GM23338 (cell line): ENCODE data around the gene CYTH1. TPM values are rescaled to one million over a fixed set of nuclear protein-coding genes. Genes with fewer than 3 reads are reported as not detected.

ENCODE experiments used
- ATAC-seq: fragments of 200-7000 bp; cut with Tn5 transposase; 3 replicates; pipeline ENCODE4 v1.9.1; 2020
- DNase-seq: peaks from one replicate; pipeline ENCODE4 v3.0.0-alpha.2; 2015; ENCODE audit warnings: low spot score
- H2AFZ ChIP-seq: fragments of 200-600 bp; sonication (generic); 2 replicates; pipeline ENCODE4 v1.8.0; 2016; ENCODE audit warnings: antibody characterized with exemption, mild to moderate bottlenecking, moderate library complexity
- H3F3A ChIP-seq: fragments of 200-600 bp; sonication (generic); replicated peaks from 2 replicates; pipeline ENCODE4 v1.8.0; 2017; ENCODE audit warnings: antibody characterized with exemption, mixed run types, low read depth
- H3K27ac ChIP-seq: fragments of 200-600 bp; sonication (generic); 2 replicates; pipeline ENCODE4 v1.6.1; 2016; ENCODE audit warnings: low read depth
- H3K27me3 ChIP-seq: fragments of 200-600 bp; sonication (generic); 2 replicates; pipeline ENCODE4 v1.8.0; 2016; ENCODE audit warnings: mild to moderate bottlenecking, mixed run types, moderate library complexity; ENCODE audit not compliant: insufficient read depth
- H3K36me3 ChIP-seq: fragments of 200-600 bp; sonication (generic); 2 replicates; pipeline ENCODE4 v1.8.0; 2016; ENCODE audit warnings: mild to moderate bottlenecking; ENCODE audit not compliant: insufficient read depth
- H3K4me1 ChIP-seq: fragments of 200-600 bp; sonication (generic); 2 replicates; pipeline ENCODE4 v1.8.0; 2016; ENCODE audit warnings: mild to moderate bottlenecking, moderate library complexity; ENCODE audit not compliant: insufficient read depth
- H3K4me2 ChIP-seq: fragments of 200-600 bp; sonication (generic); 2 replicates; pipeline ENCODE4 v1.7.1; 2017; ENCODE audit warnings: mixed run types
- H3K4me3 ChIP-seq: fragments of 200-600 bp; sonication (generic); 2 replicates; pipeline ENCODE4 v1.6.1; 2016; ENCODE audit warnings: mixed run types
- H3K79me2 ChIP-seq: fragments of 200-600 bp; sonication (generic); replicated peaks from 2 replicates; pipeline ENCODE4 v1.8.0; 2017; ENCODE audit warnings: mild to moderate bottlenecking; ENCODE audit not compliant: insufficient read depth
- H3K9me2 ChIP-seq: fragments of 200-600 bp; sonication (generic); 2 replicates; pipeline ENCODE4 v1.8.0; 2017; ENCODE audit not compliant: insufficient read depth
- H4K20me1 ChIP-seq: fragments of 200-600 bp; sonication (generic); replicated peaks from 2 replicates; pipeline ENCODE4 v1.8.0; 2017; ENCODE audit warnings: mild to moderate bottlenecking; ENCODE audit not compliant: insufficient read depth
- H3K27ac Mint-ChIP-seq: 2 replicates; pipeline ENCODE4 v1.8.0; 2020; ENCODE audit warnings: inconsistent platforms, mild to moderate bottlenecking, moderate library complexity, mixed read lengths
- H3K27me3 Mint-ChIP-seq: 3 replicates; pipeline ENCODE4 v1.8.0; 2022; ENCODE audit warnings: low read depth, mild to moderate bottlenecking, moderate library complexity, mixed read lengths, inconsistent platforms; ENCODE audit not compliant: insufficient read depth, poor library complexity
- H3K36me3 Mint-ChIP-seq: 3 replicates; pipeline ENCODE4 v1.8.0; 2021; ENCODE audit warnings: low read depth, mild to moderate bottlenecking, inconsistent platforms, moderate library complexity, mixed read lengths
- H3K4me1 Mint-ChIP-seq: 3 replicates; pipeline ENCODE4 v1.8.0; 2020; ENCODE audit warnings: mild to moderate bottlenecking, inconsistent platforms, mixed read lengths
- H3K4me3 Mint-ChIP-seq: 3 replicates; pipeline ENCODE4 v1.8.0; 2021; ENCODE audit warnings: moderate library complexity, mild to moderate bottlenecking, inconsistent platforms, mixed read lengths
- H3K9me3 Mint-ChIP-seq: 3 replicates; pipeline ENCODE4 v1.8.0; 2020; ENCODE audit warnings: moderate library complexity, mild to moderate bottlenecking, inconsistent platforms, mixed read lengths
- CREB1 ChIP-seq: fragments of 250-450 bp; sonication (Bioruptor Pico); IDR thresholded peaks from 2 replicates; pipeline ENCODE4 v1.5.0; 2020; ENCODE audit warnings: low read depth, mild to moderate bottlenecking, moderate library complexity
- ETS1 ChIP-seq: IDR thresholded peaks from 2 replicates; pipeline ENCODE4 v1.6.1; 2016; ENCODE audit warnings: antibody characterized with exemption
- EZH2 ChIP-seq: fragments of 200-600 bp; sonication (generic); IDR thresholded peaks from one replicate; pipeline ENCODE4 v1.8.0; 2017; ENCODE audit warnings: antibody characterized with exemption, mild to moderate bottlenecking, low read depth; ENCODE audit not compliant: unreplicated experiment
- EZH2phosphoT487 ChIP-seq: fragments of 200-600 bp; sonication (generic); IDR thresholded peaks from one replicate; pipeline ENCODE4 v1.8.1; 2018; ENCODE audit warnings: antibody characterized with exemption; ENCODE audit not compliant: unreplicated experiment
- JUNB ChIP-seq: IDR thresholded peaks from one replicate; pipeline ENCODE4 v1.6.1; 2016; ENCODE audit warnings: antibody characterized with exemption; ENCODE audit not compliant: unreplicated experiment
- NANOG ChIP-seq: IDR thresholded peaks from 2 replicates; pipeline ENCODE4 v1.6.1; 2016; ENCODE audit warnings: antibody characterized with exemption, borderline replicate concordance
- POLR2AphosphoS5 ChIP-seq: IDR thresholded peaks from 2 replicates; pipeline ENCODE4 v1.6.1; 2016; ENCODE audit warnings: antibody characterized with exemption, low read depth
- REST ChIP-seq: IDR thresholded peaks from one replicate; pipeline ENCODE4 v1.6.1; 2018; ENCODE audit warnings: antibody characterized with exemption; ENCODE audit not compliant: unreplicated experiment
- STAT1 ChIP-seq: IDR thresholded peaks from one replicate; pipeline ENCODE4 v1.6.1; 2016; ENCODE audit warnings: antibody characterized with exemption; ENCODE audit not compliant: unreplicated experiment
- ZNF114 ChIP-seq: fragments of 250-450 bp; sonication (Bioruptor Pico); IDR thresholded peaks from 2 replicates; pipeline ENCODE4 v1.5.0; 2020; ENCODE audit warnings: mild to moderate bottlenecking, moderate library complexity
- ZNF331 ChIP-seq: fragments of 250-450 bp; sonication (Bioruptor Pico); IDR thresholded peaks from 2 replicates; pipeline ENCODE4 v1.5.0; 2020; ENCODE audit warnings: low read depth, mild to moderate bottlenecking, moderate library complexity
- ZNF462 ChIP-seq: fragments of 250-450 bp; sonication (Bioruptor Pico); IDR thresholded peaks from 2 replicates; pipeline ENCODE4 v1.5.0; 2020; ENCODE audit warnings: mild to moderate bottlenecking, moderate library complexity
- polyA plus RNA-seq: library from polyadenylated mRNA; unstranded; fragments of >200 nt; fragmentation: Nextera tagmentation; extraction: Ambion mirVana; gene quantifications from 2 replicates; pipeline ENCODE4 v1.2.1, GENCODE V29; 2016
- total RNA-seq: library from RNA; depleted of rRNA; stranded (reverse); fragments of >200 nt; shearing (Covaris generic); gene quantifications from 2 replicates; pipeline ENCODE4 v1.2.3, GENCODE V29; 2014
- TF ChIP-seq, protein P1 (sequence below), 2 experiments: fragments of 200-600 bp in 1 of 2; sonication (generic) in 1 of 2; conservative IDR thresholded peaks; 2 replicates each; pipeline versions ENCODE4 v1.5.1 to v1.6.1; 2016 to 2017; ENCODE audit warnings: antibody characterized with exemption in 2 of 2, low read depth in 2 of 2, mild to moderate bottlenecking in 2 of 2, moderate library complexity in 1 of 2

The CYTH1 gene
- total and polyA plus RNA-seq, 2 experiments from 2014 or later = 13.8 to 14.5 TPM

- H2AFZ ChIP-seq = no peak overlapping the region
- H3K27ac ChIP-seq = no peak overlapping the region
- DNase-seq (no peak), ATAC-seq (no peak)
- no peaks in the 10 kb centered on the region for H3K4me1 ChIP-seq
- Mint-ChIP-seq H3K9me3 (no peaks in the 10 kb centered on the region), H3K27ac (no peak overlapping the region), H3K36me3 (peaks cover 83% of the 10 kb centered on the region), H3K4me3 (no peak overlapping the region), H3K4me1 (no peaks in the 10 kb centered on the region), H3K27me3 (peaks cover 6% of the 10 kb centered on the region)
- TF ChIP-seq NANOG (no peak), REST (no peak), ZNF462 (CRISPR knock-in tag) (no peak), EZH2 (no peak), STAT1 (no peak), EZH2phosphoT487 (no peak), POLR2AphosphoS5 (no peak), ZNF331 (no peak), ZNF114 (CRISPR knock-in tag) (no peak), JUNB (no peak), CREB1 (no peak), ETS1 (no peak)
- TF ChIP-seq, protein P1, sequence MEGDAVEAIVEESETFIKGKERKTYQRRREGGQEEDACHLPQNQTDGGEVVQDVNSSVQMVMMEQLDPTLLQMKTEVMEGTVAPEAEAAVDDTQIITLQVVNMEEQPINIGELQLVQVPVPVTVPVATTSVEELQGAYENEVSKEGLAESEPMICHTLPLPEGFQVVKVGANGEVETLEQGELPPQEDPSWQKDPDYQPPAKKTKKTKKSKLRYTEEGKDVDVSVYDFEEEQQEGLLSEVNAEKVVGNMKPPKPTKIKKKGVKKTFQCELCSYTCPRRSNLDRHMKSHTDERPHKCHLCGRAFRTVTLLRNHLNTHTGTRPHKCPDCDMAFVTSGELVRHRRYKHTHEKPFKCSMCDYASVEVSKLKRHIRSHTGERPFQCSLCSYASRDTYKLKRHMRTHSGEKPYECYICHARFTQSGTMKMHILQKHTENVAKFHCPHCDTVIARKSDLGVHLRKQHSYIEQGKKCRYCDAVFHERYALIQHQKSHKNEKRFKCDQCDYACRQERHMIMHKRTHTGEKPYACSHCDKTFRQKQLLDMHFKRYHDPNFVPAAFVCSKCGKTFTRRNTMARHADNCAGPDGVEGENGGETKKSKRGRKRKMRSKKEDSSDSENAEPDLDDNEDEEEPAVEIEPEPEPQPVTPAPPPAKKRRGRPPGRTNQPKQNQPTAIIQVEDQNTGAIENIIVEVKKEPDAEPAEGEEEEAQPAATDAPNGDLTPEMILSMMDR (conservative IDR thresholded peaks at IDR 0.05; ENCODE audit: low read depth in 2 of 2) = no peak
- H3K4me2 ChIP-seq = no peak overlapping the region
- no peak overlapping the region for H3K4me3 ChIP-seq
- H3F3A ChIP-seq = no peaks in the 10 kb centered on the region
- no peaks in the 10 kb centered on the region for H3K9me2 ChIP-seq
- no peaks in the 10 kb centered on the region for H3K27me3 ChIP-seq
- no peaks in the 10 kb centered on the region for H3K79me2 ChIP-seq
- H3K36me3 ChIP-seq = peaks cover 27% of the 10 kb centered on the region
- no peaks in the 10 kb centered on the region; the same call in 1 of the 2 replicates for H4K20me1 ChIP-seq
Observed at GRCh38 chr17:78797691-78798585, 15.9 kb upstream of the CYTH1 start.
